Measurements from ENCODE around the gene TCP11L1. TPM values are rescaled to one million over a fixed set of nuclear protein-coding genes. Genes with fewer than 3 reads are reported as not detected.
A peak's percentile ranks its signal among the peaks of the same experiment; 100 is the strongest.

TCP11L1 gene
- total and polyA plus RNA-seq, 4 experiments from 2014 or later = 6.0 to 20.9 (median 13.4) TPM

DNA sequence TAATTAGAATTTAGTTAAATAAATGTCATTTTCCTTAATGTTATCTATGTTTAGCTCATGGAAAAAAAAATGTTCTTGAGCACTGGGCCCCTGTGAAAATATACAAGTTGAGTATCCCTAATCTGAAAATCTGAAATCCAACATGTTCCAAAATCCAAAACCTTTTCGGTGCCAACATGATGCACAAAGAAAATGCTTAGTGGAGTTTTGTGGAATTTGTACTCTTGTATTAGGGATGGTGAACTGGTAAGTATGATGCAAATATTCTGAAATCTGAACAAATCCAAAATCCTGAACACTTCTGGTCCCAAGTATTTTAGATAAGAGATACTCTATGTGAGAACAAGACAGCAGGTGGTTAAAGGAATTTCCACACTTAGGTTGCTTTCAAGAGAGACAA lies 44.5 kb downstream of the TCP11L1 start:
- Mint-ChIP-seq H3K4me1 (peaks cover 0 to 1% (median 0%) of the 10 kb centered on the region in 4 donors), H3K27ac (peak overlapping the region in 1 of 7 donors; percentile 61), H3K9me3 (no peaks in the 10 kb centered on the region), H3K36me3 (peaks cover 38 to 64% of the 10 kb centered on the region in 2 donors), H3K4me3 (no peak overlapping the region), H3K27me3 (no peaks in the 10 kb centered on the region)
- no peaks in the 10 kb centered on the region for H3K9me3 ChIP-seq (ENCODE audit: control insufficient read depth in 1 of 2, low read length in 2 of 2)
- CTCF ChIA-PET (ENCODE audit: partially characterized antibody) = no interaction called here
- H3K27me3 ChIP-seq (ENCODE audit: insufficient read depth, low read length) = no peaks in the 10 kb centered on the region
- no peak overlapping the region for H3K27ac ChIP-seq (ENCODE audit: low read depth, low read length)
- H3K4me3 ChIP-seq (ENCODE audit: low read length in 2 of 2) = no peak overlapping the region
- no peak for DNase-seq
- no peaks in the 10 kb centered on the region for H3K4me1 ChIP-seq (ENCODE audit: insufficient read depth, low read length)
- intact Hi-C loops (cut with micrococcal nuclease) = no loop called here
- H3K36me3 ChIP-seq (ENCODE audit: insufficient read depth, low read length) = peaks cover 28% of the 10 kb centered on the region
- POLR2A ChIA-PET (ENCODE audit: partially characterized antibody) = no interaction called here

- H3K27ac Mint-ChIP-seq = peak overlapping the region in 5 of 7 donors; percentile 8 to 87 (median 42)
- peaks cover 46 to 64% of the 10 kb centered on the region in 2 donors for H3K36me3 Mint-ChIP-seq
Observed at GRCh38 chr11:33086017-33086416, 46.6 kb downstream of the TCP11L1 start.

GRCh38 chr11:33089776-33090175 lies 50.4 kb downstream of the TCP11L1 start:
- POLR2A ChIA-PET (ENCODE audit: partially characterized antibody) = no interaction called here
- peaks cover 0 to 1% (median 0%) of the 10 kb centered on the region in 4 donors for H3K4me1 Mint-ChIP-seq
- H3K36me3 Mint-ChIP-seq = peaks cover 32 to 51% of the 10 kb centered on the region in 2 donors

More at GRCh38 chr11:33086017-33086416, 46.6 kb downstream of the TCP11L1 start:
- Mint-ChIP-seq H3K4me3 (no peak overlapping the region), H3K9me3 (no peaks in the 10 kb centered on the region), H3K4me1 (peaks cover 0 to 1% (median 0%) of the 10 kb centered on the region in 4 donors), H3K27me3 (no peaks in the 10 kb centered on the region)
- no peak for DNase-seq
- ChIA-PET CTCF (ENCODE audit: partially characterized antibody) (interaction anchor here (1.6 to 1.8 kb wide), 2 partner anchors 21 to 23 kb away, joined by 4 to 5 read pairs; no protein-coding TSS in a partner anchor), POLR2A (ENCODE audit: partially characterized antibody) (no interaction called here)
- intact Hi-C loops (cut with micrococcal nuclease) = no loop called here
- Histone ChIP-seq H3K4me3 (ENCODE audit: low read length in 2 of 2) (no peak overlapping the region), H3K4me1 (ENCODE audit: insufficient read depth, low read length) (no peaks in the 10 kb centered on the region), H3K27me3 (ENCODE audit: insufficient read depth, low read length) (no peaks in the 10 kb centered on the region), H3K36me3 (ENCODE audit: insufficient read depth, low read length) (peaks cover 25% of the 10 kb centered on the region), H3K9me3 (ENCODE audit: control insufficient read depth in 1 of 2, low read length in 2 of 2) (no peaks in the 10 kb centered on the region), H3K27ac (ENCODE audit: low read depth, low read length) (no peak overlapping the region)

GRCh38 chr11:33094157-33094556 lies 54.8 kb downstream of the TCP11L1 start:
- H3K27ac Mint-ChIP-seq = no peak overlapping the region
- H3K9me3 ChIP-seq (ENCODE audit: control insufficient read depth in 1 of 2, low read length in 2 of 2) = no peaks in the 10 kb centered on the region
- no peaks in the 10 kb centered on the region for H3K9me3 Mint-ChIP-seq
- intact Hi-C loops (cut with micrococcal nuclease) = no loop called here
- no peaks in the 10 kb centered on the region for H3K4me1 Mint-ChIP-seq
- POLR2A ChIA-PET (ENCODE audit: partially characterized antibody) = no interaction called here
- no peak overlapping the region for H3K4me3 ChIP-seq (ENCODE audit: low read length in 2 of 2)
- no peak overlapping the region for H3K4me3 Mint-ChIP-seq
- H3K27me3 Mint-ChIP-seq = no peaks in the 10 kb centered on the region
- no peaks in the 10 kb centered on the region for H3K4me1 ChIP-seq (ENCODE audit: insufficient read depth, low read length)
- H3K27me3 ChIP-seq (ENCODE audit: insufficient read depth, low read length) = no peaks in the 10 kb centered on the region
- peaks cover 12% of the 10 kb centered on the region for H3K36me3 ChIP-seq (ENCODE audit: insufficient read depth, low read length)
- H3K27ac ChIP-seq (ENCODE audit: low read depth, low read length) = no peak overlapping the region
- DNase-seq = no peak
- H3K36me3 Mint-ChIP-seq = peaks cover 39 to 50% of the 10 kb centered on the region in 2 donors
- CTCF ChIA-PET (ENCODE audit: partially characterized antibody) = interaction anchor here (1.5 kb wide), 1 partner anchor 29 kb away, joined by 5 read pairs; no protein-coding TSS in a partner anchor

More at GRCh38 chr11:33089776-33090175, 50.4 kb downstream of the TCP11L1 start:
- CTCF ChIA-PET (ENCODE audit: partially characterized antibody) = interaction anchor here (1.6 kb wide), 1 partner anchor 22 kb away, joined by 4 read pairs; no protein-coding TSS in a partner anchor
- no peaks in the 10 kb centered on the region for H3K9me3 Mint-ChIP-seq
- no peak for DNase-seq
- Histone ChIP-seq H3K4me3 (ENCODE audit: low read length in 2 of 2) (no peak overlapping the region), H3K27me3 (ENCODE audit: insufficient read depth, low read length) (no peaks in the 10 kb centered on the region), H3K36me3 (ENCODE audit: insufficient read depth, low read length) (peaks cover 20% of the 10 kb centered on the region), H3K27ac (ENCODE audit: low read depth, low read length) (no peak overlapping the region), H3K9me3 (ENCODE audit: control insufficient read depth in 1 of 2, low read length in 2 of 2) (no peaks in the 10 kb centered on the region), H3K4me1 (ENCODE audit: insufficient read depth, low read length) (no peaks in the 10 kb centered on the region)
- no peak overlapping the region for H3K4me3 Mint-ChIP-seq
- no peaks in the 10 kb centered on the region for H3K27me3 Mint-ChIP-seq
- H3K27ac Mint-ChIP-seq = peak overlapping the region in 2 of 7 donors; percentile 8 to 29
- intact Hi-C loops (cut with micrococcal nuclease) = no loop called here

- H3K36me3 Mint-ChIP-seq = peaks cover 45 to 48% of the 10 kb centered on the region in 2 donors
- no peaks in the 10 kb centered on the region for H3K27me3 Mint-ChIP-seq
Observed at GRCh38 chr11:33103836-33104235, 64.5 kb downstream of the TCP11L1 start.

DNA sequence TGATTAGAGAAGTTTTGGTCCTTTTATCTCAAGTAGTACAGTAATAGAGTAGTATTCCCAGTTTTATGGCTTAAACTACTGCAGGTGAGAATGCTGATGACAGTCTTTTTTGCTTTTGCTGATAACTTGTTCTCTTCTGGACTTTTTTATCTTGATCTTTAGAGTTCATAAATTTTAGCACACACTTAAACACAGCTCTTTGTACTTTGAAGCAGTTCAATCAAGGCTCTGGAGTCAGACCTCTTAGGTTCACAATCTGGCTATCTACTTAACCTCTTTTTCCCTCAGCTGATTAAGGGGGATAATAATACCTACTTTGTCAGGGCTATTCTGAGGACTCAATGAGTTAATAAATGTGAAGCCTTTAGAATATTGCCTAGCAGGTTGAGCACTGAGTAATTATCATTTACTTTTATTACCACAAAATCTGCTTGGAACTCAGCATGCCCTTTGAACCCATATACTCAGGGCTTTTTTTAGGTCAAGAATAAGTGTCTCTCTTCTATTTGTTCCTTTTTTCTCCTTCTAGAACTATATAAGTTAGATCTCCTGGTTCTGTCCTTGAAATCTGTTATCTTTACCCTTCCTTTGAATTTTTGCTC lies 70.0 kb downstream of the TCP11L1 start:
- no peak overlapping the region for H3K4me3 ChIP-seq (ENCODE audit: low read length in 2 of 2)
- no peaks in the 10 kb centered on the region for H3K9me3 Mint-ChIP-seq
- CTCF ChIA-PET (ENCODE audit: partially characterized antibody) = no interaction called here
- H3K27me3 Mint-ChIP-seq = no peaks in the 10 kb centered on the region
- no peak overlapping the region for H3K27ac ChIP-seq (ENCODE audit: low read depth, low read length)
- peaks cover 12 to 17% of the 10 kb centered on the region in 2 donors for H3K36me3 Mint-ChIP-seq
- no peaks in the 10 kb centered on the region for H3K4me1 ChIP-seq (ENCODE audit: insufficient read depth, low read length)
- intact Hi-C loops (cut with micrococcal nuclease) = no loop called here
- POLR2A ChIA-PET (ENCODE audit: partially characterized antibody) = interaction anchor here (1.6 kb wide), 1 partner anchor 52 kb away, joined by 3 read pairs; the partner anchor contains the start of gene CSTF3
- no peaks in the 10 kb centered on the region for H3K4me1 Mint-ChIP-seq
- no peaks in the 10 kb centered on the region for H3K27me3 ChIP-seq (ENCODE audit: insufficient read depth, low read length)
- DNase-seq = no peak
- H3K36me3 ChIP-seq (ENCODE audit: insufficient read depth, low read length) = no peaks in the 10 kb centered on the region
- no peaks in the 10 kb centered on the region for H3K9me3 ChIP-seq (ENCODE audit: control insufficient read depth in 1 of 2, low read length in 2 of 2)
- peak overlapping the region in 1 of 7 donors; percentile 26 for H3K27ac Mint-ChIP-seq
- H3K4me3 Mint-ChIP-seq = no peak overlapping the region

More at GRCh38 chr11:33103836-33104235, 64.5 kb downstream of the TCP11L1 start:
- H3K9me3 ChIP-seq (ENCODE audit: control insufficient read depth in 1 of 2, low read length in 2 of 2) = no peaks in the 10 kb centered on the region
- no peaks in the 10 kb centered on the region for H3K36me3 ChIP-seq (ENCODE audit: insufficient read depth, low read length)
- Mint-ChIP-seq H3K4me1 (no peaks in the 10 kb centered on the region), H3K4me3 (no peak overlapping the region), H3K9me3 (no peaks in the 10 kb centered on the region), H3K27ac (no peak overlapping the region)
- no peaks in the 10 kb centered on the region for H3K4me1 ChIP-seq (ENCODE audit: insufficient read depth, low read length)
- POLR2A ChIA-PET (ENCODE audit: partially characterized antibody) = no interaction called here
- no peak for DNase-seq
- no peaks in the 10 kb centered on the region for H3K27me3 ChIP-seq (ENCODE audit: insufficient read depth, low read length)
- no peak overlapping the region for H3K27ac ChIP-seq (ENCODE audit: low read depth, low read length)
- H3K4me3 ChIP-seq (ENCODE audit: low read length in 2 of 2) = no peak overlapping the region
- CTCF ChIA-PET (ENCODE audit: partially characterized antibody) = no interaction called here
- intact Hi-C loops (cut with micrococcal nuclease) = no loop called here

- H3K36me3 Mint-ChIP-seq = peaks cover 8 to 17% of the 10 kb centered on the region in 2 donors
- Histone ChIP-seq H3K36me3 (ENCODE audit: insufficient read depth, low read length) (no peaks in the 10 kb centered on the region), H3K27ac (ENCODE audit: low read depth, low read length) (no peak overlapping the region), H3K9me3 (ENCODE audit: control insufficient read depth in 1 of 2, low read length in 2 of 2) (no peaks in the 10 kb centered on the region), H3K4me3 (ENCODE audit: low read length in 2 of 2) (no peak overlapping the region), H3K27me3 (ENCODE audit: insufficient read depth, low read length) (no peaks in the 10 kb centered on the region), H3K4me1 (ENCODE audit: insufficient read depth, low read length) (no peaks in the 10 kb centered on the region)
- H3K4me1 Mint-ChIP-seq = no peaks in the 10 kb centered on the region
- intact Hi-C loops (cut with micrococcal nuclease) = no loop called here
- DNase-seq = no peak
- H3K27ac Mint-ChIP-seq = no peak overlapping the region
- ChIA-PET CTCF (ENCODE audit: partially characterized antibody) (interaction anchor here (1.0 kb wide), 1 partner anchor 43 kb away, joined by 3 read pairs; no protein-coding TSS in a partner anchor), POLR2A (ENCODE audit: partially characterized antibody) (interaction anchor here (1.6 kb wide), 1 partner anchor 51 kb away, joined by 3 read pairs; the partner anchor contains the start of gene CSTF3)
- no peaks in the 10 kb centered on the region for H3K27me3 Mint-ChIP-seq
- H3K4me3 Mint-ChIP-seq = no peak overlapping the region
- no peaks in the 10 kb centered on the region for H3K9me3 Mint-ChIP-seq
Observed at GRCh38 chr11:33110083-33110482, 70.7 kb downstream of the TCP11L1 start.
